Liver (tissue), 3 donors: ENCODE data around the gene EDEM2.

ENCODE experiments used
- CTCF ChIP-seq: fragments of 150-350 bp; IDR thresholded peaks from 2 replicates; pipeline ENCODE4 v1.5.1; 2017; ENCODE audit warnings: improper control_type of control experiment, low read depth, low read length; ENCODE audit not compliant: missing input control
- EGR1 ChIP-seq, 2 donors: IDR thresholded peaks; 2 replicates each; pipeline ENCODE4 v1.6.1; 2016 to 2018; ENCODE audit warnings: antibody characterized with exemption in 2 of 2, low read depth in 2 of 2
- RAD21 ChIP-seq, 2 donors: IDR thresholded peaks; 2 replicates each; pipeline ENCODE4 v1.6.1; 2016; ENCODE audit warnings: antibody characterized with exemption in 2 of 2, mild to moderate bottlenecking in 2 of 2
- SP1 ChIP-seq: IDR thresholded peaks from 2 replicates; pipeline ENCODE4 v1.6.1; 2018; ENCODE audit warnings: antibody characterized with exemption, mild to moderate bottlenecking
- TAF1 ChIP-seq: conservative IDR thresholded peaks from 2 replicates; pipeline ENCODE4 v1.6.1; 2016; ENCODE audit warnings: antibody characterized with exemption, mild to moderate bottlenecking
- TF ChIP-seq, protein P1 (sequence below): IDR thresholded peaks from 2 replicates; pipeline ENCODE4 v1.6.1; 2016; ENCODE audit warnings: antibody characterized with exemption, mild to moderate bottlenecking
- TF ChIP-seq, protein P2 (sequence below): IDR thresholded peaks from 2 replicates; pipeline ENCODE4 v1.6.1; 2016; ENCODE audit warnings: antibody characterized with exemption
- TF ChIP-seq, protein P3 (sequence below): IDR thresholded peaks from 2 replicates; pipeline ENCODE4 v1.6.1; 2016; ENCODE audit warnings: antibody characterized with exemption
- donor health status: healthy.
- donor health status: healthy.

GRCh38 chr20:35077872-35078271, 69.3 kb downstream of the EDEM2 start:
- no peak for TF ChIP-seq CTCF
- TF ChIP-seq, protein P1, sequence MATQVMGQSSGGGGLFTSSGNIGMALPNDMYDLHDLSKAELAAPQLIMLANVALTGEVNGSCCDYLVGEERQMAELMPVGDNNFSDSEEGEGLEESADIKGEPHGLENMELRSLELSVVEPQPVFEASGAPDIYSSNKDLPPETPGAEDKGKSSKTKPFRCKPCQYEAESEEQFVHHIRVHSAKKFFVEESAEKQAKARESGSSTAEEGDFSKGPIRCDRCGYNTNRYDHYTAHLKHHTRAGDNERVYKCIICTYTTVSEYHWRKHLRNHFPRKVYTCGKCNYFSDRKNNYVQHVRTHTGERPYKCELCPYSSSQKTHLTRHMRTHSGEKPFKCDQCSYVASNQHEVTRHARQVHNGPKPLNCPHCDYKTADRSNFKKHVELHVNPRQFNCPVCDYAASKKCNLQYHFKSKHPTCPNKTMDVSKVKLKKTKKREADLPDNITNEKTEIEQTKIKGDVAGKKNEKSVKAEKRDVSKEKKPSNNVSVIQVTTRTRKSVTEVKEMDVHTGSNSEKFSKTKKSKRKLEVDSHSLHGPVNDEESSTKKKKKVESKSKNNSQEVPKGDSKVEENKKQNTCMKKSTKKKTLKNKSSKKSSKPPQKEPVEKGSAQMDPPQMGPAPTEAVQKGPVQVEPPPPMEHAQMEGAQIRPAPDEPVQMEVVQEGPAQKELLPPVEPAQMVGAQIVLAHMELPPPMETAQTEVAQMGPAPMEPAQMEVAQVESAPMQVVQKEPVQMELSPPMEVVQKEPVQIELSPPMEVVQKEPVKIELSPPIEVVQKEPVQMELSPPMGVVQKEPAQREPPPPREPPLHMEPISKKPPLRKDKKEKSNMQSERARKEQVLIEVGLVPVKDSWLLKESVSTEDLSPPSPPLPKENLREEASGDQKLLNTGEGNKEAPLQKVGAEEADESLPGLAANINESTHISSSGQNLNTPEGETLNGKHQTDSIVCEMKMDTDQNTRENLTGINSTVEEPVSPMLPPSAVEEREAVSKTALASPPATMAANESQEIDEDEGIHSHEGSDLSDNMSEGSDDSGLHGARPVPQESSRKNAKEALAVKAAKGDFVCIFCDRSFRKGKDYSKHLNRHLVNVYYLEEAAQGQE: no peak
- no peak for TF ChIP-seq SP1
- TF ChIP-seq, protein P2, sequence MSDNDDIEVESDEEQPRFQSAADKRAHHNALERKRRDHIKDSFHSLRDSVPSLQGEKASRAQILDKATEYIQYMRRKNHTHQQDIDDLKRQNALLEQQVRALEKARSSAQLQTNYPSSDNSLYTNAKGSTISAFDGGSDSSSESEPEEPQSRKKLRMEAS: no peak
- TF ChIP-seq, protein P3, sequence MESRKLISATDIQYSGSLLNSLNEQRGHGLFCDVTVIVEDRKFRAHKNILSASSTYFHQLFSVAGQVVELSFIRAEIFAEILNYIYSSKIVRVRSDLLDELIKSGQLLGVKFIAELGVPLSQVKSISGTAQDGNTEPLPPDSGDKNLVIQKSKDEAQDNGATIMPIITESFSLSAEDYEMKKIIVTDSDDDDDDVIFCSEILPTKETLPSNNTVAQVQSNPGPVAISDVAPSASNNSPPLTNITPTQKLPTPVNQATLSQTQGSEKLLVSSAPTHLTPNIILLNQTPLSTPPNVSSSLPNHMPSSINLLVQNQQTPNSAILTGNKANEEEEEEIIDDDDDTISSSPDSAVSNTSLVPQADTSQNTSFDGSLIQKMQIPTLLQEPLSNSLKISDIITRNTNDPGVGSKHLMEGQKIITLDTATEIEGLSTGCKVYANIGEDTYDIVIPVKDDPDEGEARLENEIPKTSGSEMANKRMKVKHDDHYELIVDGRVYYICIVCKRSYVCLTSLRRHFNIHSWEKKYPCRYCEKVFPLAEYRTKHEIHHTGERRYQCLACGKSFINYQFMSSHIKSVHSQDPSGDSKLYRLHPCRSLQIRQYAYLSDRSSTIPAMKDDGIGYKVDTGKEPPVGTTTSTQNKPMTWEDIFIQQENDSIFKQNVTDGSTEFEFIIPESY: no peak
- no peak for TF ChIP-seq TAF1
- TF ChIP-seq RAD21 (IDR thresholded peaks at IDR 0.05): no peak
- no peak for TF ChIP-seq EGR1 (IDR thresholded peaks at IDR 0.05; ENCODE audit: low read depth in 2 of 2)
